Stomach (tissue), 9 donors: ENCODE measurements around the gene HBA2. TPM values are rescaled to one million over a fixed set of nuclear protein-coding genes. Genes with fewer than 3 reads are reported as not detected.
"Not testable (repeated sequence)": the region's sequence is repeated elsewhere in the genome, so short reads cannot be mapped to it uniquely, and the experiment has no call there.

Experiments used
- DNase-seq, 2 donors: peaks; one replicate each; pipeline versions ENCODE4 v3.0.0 to v3.0.0-alpha.2; 2013 to 2019
- H3K27ac ChIP-seq, 5 donors: fragments of 200-600 bp in 4 of 5; sonication (generic) in 4 of 5; one replicate each; pipeline ENCODE4 v1.5.1; 2013 to 2019; ENCODE audit warnings: mild to moderate bottlenecking in 1 of 5, moderate library complexity in 1 of 5
- H3K27me3 ChIP-seq, 3 donors: fragments of 200-600 bp; sonication (generic); one replicate each; pipeline ENCODE4 v1.5.1; 2017 to 2019; ENCODE audit warnings: mixed run types in 1 of 3
- H3K36me3 ChIP-seq, 4 donors: fragments of 200-600 bp; sonication (generic); 1 replicate in 3 of 4; 2 replicates in 1 of 4; pipeline ENCODE4 v1.5.1; 2016 to 2019
- H3K4me1 ChIP-seq, 4 donors: fragments of 200-600 bp; sonication (generic); one replicate each; pipeline ENCODE4 v1.5.1; 2016 to 2019
- H3K4me3 ChIP-seq, 4 donors: fragments of 200-600 bp; sonication (generic) in 3 of 4; one replicate each; pipeline ENCODE4 v1.5.1; 2016 to 2019; ENCODE audit warnings: mild to moderate bottlenecking in 1 of 4
- H3K9me3 ChIP-seq, 4 donors: fragments of 200-600 bp; sonication (generic); one replicate each; pipeline ENCODE4 v1.5.1; 2016 to 2019
- EP300 ChIP-seq: sonication (generic); formaldehyde crosslinking; IDR thresholded peaks from one replicate; pipeline ENCODE4 v1.6.1; 2017; ENCODE audit warnings: antibody characterized with exemption
- POLR2A ChIP-seq, 4 donors: fragments of 450-650 bp; IDR thresholded peaks; one replicate each; pipeline ENCODE4 v1.6.1; 2016; ENCODE audit warnings: antibody characterized with exemption in 4 of 4, control low read depth in 2 of 4, mild to moderate bottlenecking in 1 of 4, moderate library complexity in 1 of 4
- POLR2AphosphoS5 ChIP-seq, 3 donors: sonication (generic); formaldehyde crosslinking; IDR thresholded peaks; one replicate each; pipeline ENCODE4 v1.6.1; 2016; ENCODE audit warnings: antibody characterized with exemption in 3 of 3
- WGBS, 5 donors: extraction: QIAGEN DNeasy Blood & Tissue Kit in 3 of 5; methylation state at CpG; one replicate each; pipeline versions ENCODE4 v1.1.5 to v1.1.7; 2013 to 2018; 5-methylcytosine and 5-hydroxymethylcytosine counted together
- intact Hi-C: fragments of 100-400 bp; cut with DNase I; formaldehyde crosslinking; loops from one replicate; pipeline ENCODE4 v1.15.1; 2023; ENCODE audit warnings: low total_unique reads
- polyA plus RNA-seq, 3 donors: library from polyadenylated mRNA; stranded (reverse); fragments of 200-250 nt; gene quantifications; one replicate each; pipeline ENCODE4 v1.2.3, GENCODE V29; 2013
- total RNA-seq, 5 donors: library from RNA; depleted of rRNA; stranded (reverse); fragments of >200 nt; gene quantifications; one replicate each; pipeline versions ENCODE4 v1.1.0 to v1.2.3, GENCODE V29; 2014 to 2016
- TF ChIP-seq, protein P1 (sequence below), 7 experiments: fragments of 450-650 bp in 4 of 7; fragments of 200-600 bp in 3 of 7; sonication (generic) in 3 of 7; IDR thresholded peaks; one replicate each; pipeline ENCODE4 v1.5.1; 2016 to 2019; ENCODE audit warnings: antibody characterized with exemption in 7 of 7, control low read depth in 2 of 7, mild to moderate bottlenecking in 1 of 7
- donor health status: healthy with polysubstance abuse.
- donor health status: Bipolar disorder and iron deficiency.
- donor health status: healthy.

Gene HBA2
- total and polyA plus RNA-seq, 8 donors: 3.5 to 570 (median 18.5) TPM; not detected in 1

GRCh38 chr16:144797-145252 is 27.9 kb upstream of the HBA2 start:
- TF ChIP-seq, protein P1, sequence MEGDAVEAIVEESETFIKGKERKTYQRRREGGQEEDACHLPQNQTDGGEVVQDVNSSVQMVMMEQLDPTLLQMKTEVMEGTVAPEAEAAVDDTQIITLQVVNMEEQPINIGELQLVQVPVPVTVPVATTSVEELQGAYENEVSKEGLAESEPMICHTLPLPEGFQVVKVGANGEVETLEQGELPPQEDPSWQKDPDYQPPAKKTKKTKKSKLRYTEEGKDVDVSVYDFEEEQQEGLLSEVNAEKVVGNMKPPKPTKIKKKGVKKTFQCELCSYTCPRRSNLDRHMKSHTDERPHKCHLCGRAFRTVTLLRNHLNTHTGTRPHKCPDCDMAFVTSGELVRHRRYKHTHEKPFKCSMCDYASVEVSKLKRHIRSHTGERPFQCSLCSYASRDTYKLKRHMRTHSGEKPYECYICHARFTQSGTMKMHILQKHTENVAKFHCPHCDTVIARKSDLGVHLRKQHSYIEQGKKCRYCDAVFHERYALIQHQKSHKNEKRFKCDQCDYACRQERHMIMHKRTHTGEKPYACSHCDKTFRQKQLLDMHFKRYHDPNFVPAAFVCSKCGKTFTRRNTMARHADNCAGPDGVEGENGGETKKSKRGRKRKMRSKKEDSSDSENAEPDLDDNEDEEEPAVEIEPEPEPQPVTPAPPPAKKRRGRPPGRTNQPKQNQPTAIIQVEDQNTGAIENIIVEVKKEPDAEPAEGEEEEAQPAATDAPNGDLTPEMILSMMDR (IDR thresholded peaks at IDR 0.05): no peak
- no peak for DNase-seq
- peaks cover 0 to 32% (median 0%) of the 10 kb centered on the region in 3 donors for H3K27me3 ChIP-seq
- no peak overlapping the region for H3K4me3 ChIP-seq
- no peaks in the 10 kb centered on the region for H3K36me3 ChIP-seq
- intact Hi-C loops: no loop called here
- no peaks in the 10 kb centered on the region for H3K4me1 ChIP-seq
- no peak overlapping the region for H3K27ac ChIP-seq
- no peaks in the 10 kb centered on the region for H3K9me3 ChIP-seq
- WGBS, 5 donors: 78 to 89% (median 86%) methylated on average over 14 of the region's 14 CpGs

GRCh38 chr16:146646-147045 is 26.0 kb upstream of the HBA2 start:
- DNase-seq: no peak
- Histone ChIP-seq H3K36me3 (no peaks in the 10 kb centered on the region), H3K4me1 (no peaks in the 10 kb centered on the region), H3K9me3 (no peaks in the 10 kb centered on the region), H3K4me3 (no peak overlapping the region), H3K27ac (no peak overlapping the region), H3K27me3 (peaks cover 0 to 40% (median 0%) of the 10 kb centered on the region in 3 donors)
- intact Hi-C loops: no loop called here
- 79 to 90% (median 87%) methylated on average over 2 of the region's 2 CpGs for WGBS, 5 donors
- TF ChIP-seq EP300 (no peak), POLR2A (IDR thresholded peaks at IDR 0.05) (no peak), POLR2AphosphoS5 (IDR thresholded peaks at IDR 0.05) (no peak)
- TF ChIP-seq, protein P1 (IDR thresholded peaks at IDR 0.05): no peak

- no peaks in the 10 kb centered on the region for H3K9me3 ChIP-seq
- TF ChIP-seq POLR2A (IDR thresholded peaks at IDR 0.05): no peak
- no peak for TF ChIP-seq EP300
- H3K4me3 ChIP-seq: no peak overlapping the region
- intact Hi-C loops: no loop called here
- H3K4me1 ChIP-seq: peaks cover 0 to under 1% (median under 1%) of the 10 kb centered on the region in 4 donors
- no peak overlapping the region for H3K27ac ChIP-seq
- no peaks in the 10 kb centered on the region for H3K36me3 ChIP-seq
- H3K27me3 ChIP-seq: peaks cover 0 to 41% (median under 1%) of the 10 kb centered on the region in 3 donors
- DNase-seq: no peak
- WGBS, 5 donors: 31 to 43% (median 42%) methylated on average over 9 of the region's 9 CpGs
These were observed 23.5 kb upstream of the HBA2 start for GRCh38 chr16:149024-149660.

DNA sequence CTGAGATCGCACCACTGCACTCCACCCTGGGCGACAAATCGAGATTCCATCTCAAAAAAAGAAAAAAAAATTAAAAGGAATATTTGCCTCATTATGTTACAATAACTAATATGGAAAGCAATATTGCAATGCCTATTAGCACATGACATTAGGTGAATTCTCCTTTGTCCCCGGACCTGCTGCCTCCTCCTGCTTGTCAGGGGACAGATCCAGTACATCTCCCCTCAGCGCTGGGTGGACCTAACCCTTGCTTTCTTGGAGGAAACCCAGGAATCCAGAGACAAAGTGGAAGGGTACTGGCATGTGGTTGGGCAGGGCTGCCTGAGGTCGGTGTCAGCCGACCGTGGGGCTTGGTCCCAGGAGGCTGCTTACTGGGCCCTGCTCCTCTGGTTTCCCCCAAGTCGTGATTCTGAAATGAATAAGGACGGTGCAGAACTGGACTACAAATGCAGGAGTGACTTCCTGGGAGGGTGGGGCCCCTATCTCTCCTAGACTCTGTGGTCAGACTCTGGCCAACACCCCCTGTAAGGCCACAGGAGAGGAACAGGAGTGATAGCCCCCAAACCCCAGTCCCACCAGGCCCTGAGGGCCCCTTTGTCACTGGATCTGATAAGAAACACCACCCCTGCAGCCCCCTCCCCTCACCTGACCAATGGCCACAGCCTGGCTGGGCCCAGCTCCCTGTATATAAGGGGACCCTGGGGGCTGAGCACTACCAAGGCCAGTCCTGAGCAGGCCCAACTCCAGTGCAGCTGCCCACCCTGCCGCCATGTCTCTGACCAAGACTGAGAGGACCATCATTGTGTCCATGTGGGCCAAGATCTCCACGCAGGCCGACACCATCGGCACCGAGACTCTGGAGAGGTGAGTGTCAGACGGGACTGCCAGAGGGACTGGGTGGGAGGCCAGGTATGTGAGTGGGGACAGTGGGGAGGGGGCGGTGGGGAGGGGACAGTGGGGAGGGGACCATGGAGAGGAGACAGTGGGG is 20.2 kb upstream of the HBA2 start, which contains the start of gene HBZ:
TSS of gene HBZ (plus strand) at position 504 of the 988 bp plus-strand sequence. CDS start at position 770, 266 bp downstream.
- Histone ChIP-seq H3K9me3 (no peaks in the 10 kb centered on the region), H3K4me1 (peaks cover 8 to 11% (median 10%) of the 10 kb centered on the region in 4 donors), H3K27me3 (peaks cover 0 to 65% (median 22%) of the 10 kb centered on the region in 3 donors), H3K4me3 (no peak within 1 kb of the TSS), H3K27ac (no peak within 1 kb of the TSS), H3K36me3 (no peaks in the 10 kb centered on the region)
- TF ChIP-seq POLR2AphosphoS5 (IDR thresholded peaks at IDR 0.05) (no peak), POLR2A (IDR thresholded peaks at IDR 0.05) (no peak), EP300 (no peak)
- TF ChIP-seq, protein P1 (IDR thresholded peaks at IDR 0.05): no peak
- 62 to 72% (median 67%) methylated on average over 10 to 17 of the region's 17 CpGs for WGBS, 5 donors
- DNase-seq: no peak
- intact Hi-C loops: no loop called here

GRCh38 chr16:153129-153521 is 19.6 kb upstream of the HBA2 start:
- intact Hi-C loops, H3K36me3 ChIP-seq, DNase-seq, H3K9me3 ChIP-seq, H3K4me3 ChIP-seq, H3K27ac ChIP-seq: not testable (repeated sequence)
- H3K4me1 ChIP-seq: peaks cover 8 to 11% (median 10%) of the 10 kb centered on the region in 4 donors
- 50 to 73% (median 62%) methylated on average over 3 to 4 of the region's 6 CpGs for WGBS, 5 donors
- peaks cover 0 to 71% (median 22%) of the 10 kb centered on the region in 3 donors for H3K27me3 ChIP-seq

DNA sequence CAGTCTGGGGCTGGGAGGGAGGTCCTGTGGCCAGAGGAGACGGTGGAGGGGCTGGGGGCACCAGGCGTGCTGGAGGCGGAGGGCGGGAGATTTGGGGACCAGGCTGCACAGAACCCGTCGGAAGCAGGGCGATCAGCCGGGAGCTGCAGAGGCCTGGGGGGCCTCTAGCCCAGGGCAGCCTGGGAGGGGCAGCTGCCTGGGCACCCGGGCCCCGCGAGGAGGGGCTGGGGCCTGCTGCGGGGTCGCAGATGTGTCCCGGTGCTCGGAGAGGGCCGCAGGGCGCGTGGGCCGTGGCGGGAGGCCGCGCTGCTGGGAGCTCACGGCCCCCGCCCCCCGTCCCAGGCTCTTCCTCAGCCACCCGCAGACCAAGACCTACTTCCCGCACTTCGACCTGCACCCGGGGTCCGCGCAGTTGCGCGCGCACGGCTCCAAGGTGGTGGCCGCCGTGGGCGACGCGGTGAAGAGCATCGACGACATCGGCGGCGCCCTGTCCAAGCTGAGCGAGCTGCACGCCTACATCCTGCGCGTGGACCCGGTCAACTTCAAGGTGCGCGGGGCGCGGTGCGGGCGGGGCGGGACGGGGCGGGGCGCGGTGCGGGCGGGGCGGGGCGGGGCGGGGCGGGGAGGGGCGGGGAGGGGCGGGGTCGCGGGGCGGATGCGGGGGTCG is 19.0 kb upstream of the HBA2 start:
- DNase-seq, H3K27ac ChIP-seq, H3K4me3 ChIP-seq, H3K9me3 ChIP-seq, H3K36me3 ChIP-seq, intact Hi-C loops: not testable (repeated sequence)
- WGBS, 5 donors: no CpG with 5 or more reads among the region's 74 CpGs
- Histone ChIP-seq H3K27me3 (peaks cover 0 to 70% (median 22%) of the 10 kb centered on the region in 3 donors), H3K4me1 (peaks cover 8 to 11% (median 10%) of the 10 kb centered on the region in 4 donors)
